ENCODE measurements around the gene NAALAD2.
"Not testable (repeated sequence)": the region's sequence is repeated elsewhere in the genome, so short reads cannot be mapped to it uniquely, and the experiment has no call there.

- not testable (repeated sequence) for TF ChIP-seq CTCF (IDR thresholded peaks at IDR 0.05; ENCODE audit: poor library complexity); EZH2 (IDR thresholded peaks at IDR 0.05; ENCODE audit: borderline replicate concordance)
Observed at GRCh38 chr11:90239967-90240636, 105.6 kb downstream of the NAALAD2 start.
